ENCODE measurements around the gene ACSF2.

Gene ACSF2

DNA sequence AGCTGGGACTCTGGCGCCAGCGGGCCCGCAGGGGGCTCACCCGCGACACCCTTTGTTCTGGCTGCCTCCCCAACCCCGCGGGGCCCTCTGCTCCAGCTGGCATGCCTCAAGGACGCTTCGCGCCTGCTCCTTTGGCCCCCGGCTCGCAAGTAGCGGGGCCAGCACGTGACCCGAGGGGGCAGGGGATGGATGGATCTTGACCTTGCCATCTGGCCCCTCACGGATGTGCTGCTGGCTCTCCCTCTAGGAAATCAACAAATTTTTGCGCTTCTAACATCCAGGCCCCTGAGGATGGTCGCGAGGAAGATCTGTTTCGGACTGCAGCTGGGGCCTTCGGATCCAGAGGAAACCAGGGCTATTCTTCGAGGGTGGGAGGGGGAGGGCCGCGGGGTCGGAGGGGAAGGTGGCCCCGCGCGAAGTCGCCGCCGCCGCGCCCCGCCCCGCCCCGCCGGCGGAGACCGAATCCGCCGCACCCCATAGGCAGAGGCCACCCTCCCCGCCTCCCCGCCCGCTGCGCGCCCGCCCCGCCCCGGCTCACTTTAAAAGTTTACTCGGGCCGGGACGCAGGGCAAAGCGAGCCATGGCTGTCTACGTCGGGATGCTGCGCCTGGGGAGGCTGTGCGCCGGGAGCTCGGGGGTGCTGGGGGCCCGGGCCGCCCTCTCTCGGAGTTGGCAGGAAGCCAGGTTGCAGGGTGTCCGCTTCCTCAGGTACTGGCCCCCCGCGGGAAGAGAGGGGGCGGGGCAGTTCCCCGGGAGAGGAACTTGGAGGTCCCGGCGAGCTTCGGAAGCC is at the start of gene ACSF2:
TSS of gene ACSF2 (plus strand) at position 537 of the 790 bp plus-strand sequence. CDS start at position 581, 44 bp downstream.
- peak; percentile 40 for DNase-seq (ENCODE audit: low read depth)
- peak within 1 kb of the TSS; percentile 68 for H3K4me3 ChIP-seq (replicated peaks; ENCODE audit: low read depth, low read length)
- TF ChIP-seq CTCF (IDR thresholded peaks at IDR 0.05; ENCODE audit: low read length, missing control alignments) = no peak

DNA sequence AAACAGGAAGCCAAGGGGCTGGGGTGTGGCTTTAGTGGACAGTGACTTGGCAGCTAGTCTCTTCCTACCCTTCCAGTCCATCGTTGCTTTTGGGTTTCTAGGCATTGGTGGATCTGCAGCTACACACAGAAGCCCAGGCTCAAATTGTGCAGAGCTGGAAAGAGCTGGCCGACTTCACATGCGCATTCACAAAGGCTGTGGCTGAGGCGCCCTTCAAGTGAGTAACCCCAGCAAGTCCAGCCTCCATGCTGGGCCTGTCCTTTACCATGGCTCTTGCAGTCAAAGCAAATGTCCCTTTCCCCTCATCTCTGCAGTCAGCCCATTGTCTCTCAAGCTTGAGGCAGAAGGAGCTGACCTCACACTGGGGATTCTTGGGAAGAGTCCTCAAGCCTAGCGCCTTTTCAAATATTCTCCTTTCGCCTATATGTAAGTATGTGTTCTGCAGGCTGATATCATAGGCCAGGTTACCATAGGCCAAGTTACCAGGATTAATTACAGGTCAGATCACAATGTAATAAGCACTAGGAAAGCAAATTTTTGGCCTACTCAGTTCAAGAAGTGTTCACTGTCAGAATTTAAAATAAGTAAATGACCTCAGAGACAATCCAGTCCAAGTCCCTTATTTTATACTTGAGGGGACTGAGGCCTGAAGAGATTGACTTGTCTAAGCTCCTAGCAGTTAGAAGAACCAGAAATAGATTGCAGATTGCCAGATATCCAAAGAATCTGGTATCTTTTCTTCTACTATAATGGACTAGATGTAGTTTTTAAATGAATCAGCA is 46.5 kb upstream of the ACSF2 start:
- no peak for DNase-seq (ENCODE audit: low read depth)
- no peak overlapping the region for H3K4me3 ChIP-seq (replicated peaks; ENCODE audit: low read depth, low read length)
- TF ChIP-seq CTCF (IDR thresholded peaks at IDR 0.05; ENCODE audit: low read length, missing control alignments) = no peak

- TF ChIP-seq CTCF (IDR thresholded peaks at IDR 0.05; ENCODE audit: low read length, missing control alignments) = peak; percentile 22
- DNase-seq (ENCODE audit: low read depth) = no peak
Measured at GRCh38 chr17:50380369-50381259, 45.4 kb upstream of the ACSF2 start.

GRCh38 chr17:50381260-50381815 is 44.7 kb upstream of the ACSF2 start:
- TF ChIP-seq CTCF (IDR thresholded peaks at IDR 0.05; ENCODE audit: low read length, missing control alignments) = no peak
- H3K4me3 ChIP-seq (replicated peaks; ENCODE audit: low read depth, low read length) = no peak overlapping the region
- no peak for DNase-seq (ENCODE audit: low read depth)

More at GRCh38 chr17:50380369-50381259, 45.4 kb upstream of the ACSF2 start:
- no peak overlapping the region for H3K4me3 ChIP-seq (replicated peaks; ENCODE audit: low read depth, low read length)

- TF ChIP-seq CTCF (IDR thresholded peaks at IDR 0.05; ENCODE audit: low read length, missing control alignments) = no peak
- DNase-seq (ENCODE audit: low read depth) = no peak
- H3K4me3 ChIP-seq (replicated peaks; ENCODE audit: low read depth, low read length) = no peak overlapping the region
Measured at GRCh38 chr17:50381920-50382319, 44.1 kb upstream of the ACSF2 start.

DNA sequence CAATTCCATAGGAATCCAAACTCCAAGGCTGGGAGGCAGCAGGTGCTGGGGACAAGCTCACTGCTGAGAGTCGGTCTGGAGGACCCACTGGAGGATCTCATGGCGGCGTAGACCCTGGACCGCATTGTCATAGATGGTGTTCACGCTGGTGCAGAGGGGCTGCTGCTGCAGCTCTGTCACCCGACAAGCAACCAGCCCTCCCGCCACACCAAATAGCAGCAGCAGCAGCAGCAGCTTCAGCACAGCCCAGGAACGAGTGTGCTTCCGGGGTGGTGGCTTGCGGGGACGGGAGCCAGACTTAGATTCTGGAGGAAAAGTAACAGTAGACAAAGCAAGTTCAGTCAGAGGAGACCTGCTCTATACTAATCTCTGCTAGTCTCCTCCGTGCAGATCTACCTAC is 43.1 kb upstream of the ACSF2 start:
- H3K4me3 ChIP-seq (replicated peaks; ENCODE audit: low read depth, low read length) = no peak overlapping the region
- DNase-seq (ENCODE audit: low read depth) = no peak
- TF ChIP-seq CTCF (IDR thresholded peaks at IDR 0.05; ENCODE audit: low read length, missing control alignments) = no peak

Data from fibroblast of pulmonary artery (primary cell).